Measurements from ENCODE around the gene RNF207. TPM values are rescaled to one million over a fixed set of nuclear protein-coding genes. Genes with fewer than 3 reads are reported as not detected.
A peak's percentile ranks its signal among the peaks of the same experiment; 100 is the strongest.

The RNF207 gene
- total RNA-seq, 3 donors from 2014 or later: 35.4 to 63.9 (median 35.9) TPM

DNA sequence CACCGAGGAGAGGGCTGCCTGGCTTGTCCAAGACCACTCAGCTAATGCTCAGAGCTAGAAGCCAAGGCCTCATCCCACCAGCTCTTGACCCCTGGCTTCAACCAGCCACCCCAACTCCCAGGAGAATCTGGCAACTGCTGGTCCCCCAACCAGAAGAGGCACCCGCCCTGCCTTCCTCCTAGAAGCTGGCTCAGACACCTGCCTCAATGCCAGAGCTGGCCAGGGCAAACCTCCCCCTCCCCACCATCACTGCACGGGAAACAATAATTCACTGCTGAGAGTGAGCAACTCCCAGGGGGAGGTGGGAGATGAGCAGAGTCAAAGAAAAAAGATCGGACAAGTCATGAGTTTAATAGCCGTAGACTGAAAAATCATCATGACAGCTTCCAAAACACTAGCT, 29.1 kb upstream of the RNF207 start:
- DNase-seq: peak in 1 of 3 donors; percentile 0
- Histone ChIP-seq H3K4me1 (ENCODE audit: low read depth) (peaks cover 6% of the 10 kb centered on the region), H3K4me3 (no peak overlapping the region), H3K36me3 (ENCODE audit: low read depth) (no peaks in the 10 kb centered on the region), H3K9me3 (no peaks in the 10 kb centered on the region)
- TF ChIP-seq, protein P1, sequence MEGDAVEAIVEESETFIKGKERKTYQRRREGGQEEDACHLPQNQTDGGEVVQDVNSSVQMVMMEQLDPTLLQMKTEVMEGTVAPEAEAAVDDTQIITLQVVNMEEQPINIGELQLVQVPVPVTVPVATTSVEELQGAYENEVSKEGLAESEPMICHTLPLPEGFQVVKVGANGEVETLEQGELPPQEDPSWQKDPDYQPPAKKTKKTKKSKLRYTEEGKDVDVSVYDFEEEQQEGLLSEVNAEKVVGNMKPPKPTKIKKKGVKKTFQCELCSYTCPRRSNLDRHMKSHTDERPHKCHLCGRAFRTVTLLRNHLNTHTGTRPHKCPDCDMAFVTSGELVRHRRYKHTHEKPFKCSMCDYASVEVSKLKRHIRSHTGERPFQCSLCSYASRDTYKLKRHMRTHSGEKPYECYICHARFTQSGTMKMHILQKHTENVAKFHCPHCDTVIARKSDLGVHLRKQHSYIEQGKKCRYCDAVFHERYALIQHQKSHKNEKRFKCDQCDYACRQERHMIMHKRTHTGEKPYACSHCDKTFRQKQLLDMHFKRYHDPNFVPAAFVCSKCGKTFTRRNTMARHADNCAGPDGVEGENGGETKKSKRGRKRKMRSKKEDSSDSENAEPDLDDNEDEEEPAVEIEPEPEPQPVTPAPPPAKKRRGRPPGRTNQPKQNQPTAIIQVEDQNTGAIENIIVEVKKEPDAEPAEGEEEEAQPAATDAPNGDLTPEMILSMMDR (IDR thresholded peaks at IDR 0.05): no peak
- ATAC-seq: no peak
- intact Hi-C loops (cut with DNase I, micrococcal nuclease): no loop called here

DNA sequence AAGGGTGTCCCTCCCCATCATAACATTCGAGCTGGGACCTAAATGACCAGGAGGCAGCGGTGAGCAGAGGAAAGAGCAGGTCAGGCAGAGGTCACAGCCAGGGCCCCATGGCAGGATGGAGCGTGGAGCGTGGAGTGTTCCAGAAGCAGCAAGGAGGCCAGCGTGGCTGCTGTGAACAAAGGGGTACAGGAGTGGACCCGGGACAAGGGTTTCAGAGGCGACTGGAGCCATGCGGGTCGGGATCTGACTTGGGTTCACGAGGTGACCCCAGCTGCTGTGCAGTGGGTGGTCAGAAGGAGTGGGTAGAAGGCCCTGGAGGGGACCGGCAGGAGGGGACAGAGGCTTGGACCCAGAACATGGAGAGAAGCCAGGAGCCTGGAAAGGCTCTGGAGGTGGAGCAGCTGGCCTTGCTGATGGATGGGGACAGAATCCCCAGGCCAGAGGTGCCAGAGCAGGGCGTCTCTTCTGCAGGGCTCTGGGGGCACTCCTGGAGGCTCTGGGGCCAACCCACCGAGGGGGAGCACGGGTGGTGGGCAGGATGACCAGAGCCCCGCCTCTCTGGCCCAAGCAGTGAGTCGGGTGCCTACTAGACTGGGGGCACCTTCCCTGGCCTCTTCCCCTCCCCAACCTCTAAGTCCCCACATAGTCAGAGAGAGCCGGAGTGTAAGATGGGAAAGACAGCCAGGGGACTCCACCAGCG, 28.1 kb upstream of the RNF207 start:
- intact Hi-C loops (cut with DNase I, micrococcal nuclease): no loop called here
- Histone ChIP-seq H3K9me3 (no peaks in the 10 kb centered on the region), H3K36me3 (ENCODE audit: low read depth) (no peaks in the 10 kb centered on the region), H3K4me1 (ENCODE audit: low read depth) (peaks cover 6% of the 10 kb centered on the region), H3K4me3 (no peak overlapping the region)
- ATAC-seq: no peak
- peak in 1 of 3 donors; percentile 16 for DNase-seq
- TF ChIP-seq, protein P1 (IDR thresholded peaks at IDR 0.05): no peak

DNA sequence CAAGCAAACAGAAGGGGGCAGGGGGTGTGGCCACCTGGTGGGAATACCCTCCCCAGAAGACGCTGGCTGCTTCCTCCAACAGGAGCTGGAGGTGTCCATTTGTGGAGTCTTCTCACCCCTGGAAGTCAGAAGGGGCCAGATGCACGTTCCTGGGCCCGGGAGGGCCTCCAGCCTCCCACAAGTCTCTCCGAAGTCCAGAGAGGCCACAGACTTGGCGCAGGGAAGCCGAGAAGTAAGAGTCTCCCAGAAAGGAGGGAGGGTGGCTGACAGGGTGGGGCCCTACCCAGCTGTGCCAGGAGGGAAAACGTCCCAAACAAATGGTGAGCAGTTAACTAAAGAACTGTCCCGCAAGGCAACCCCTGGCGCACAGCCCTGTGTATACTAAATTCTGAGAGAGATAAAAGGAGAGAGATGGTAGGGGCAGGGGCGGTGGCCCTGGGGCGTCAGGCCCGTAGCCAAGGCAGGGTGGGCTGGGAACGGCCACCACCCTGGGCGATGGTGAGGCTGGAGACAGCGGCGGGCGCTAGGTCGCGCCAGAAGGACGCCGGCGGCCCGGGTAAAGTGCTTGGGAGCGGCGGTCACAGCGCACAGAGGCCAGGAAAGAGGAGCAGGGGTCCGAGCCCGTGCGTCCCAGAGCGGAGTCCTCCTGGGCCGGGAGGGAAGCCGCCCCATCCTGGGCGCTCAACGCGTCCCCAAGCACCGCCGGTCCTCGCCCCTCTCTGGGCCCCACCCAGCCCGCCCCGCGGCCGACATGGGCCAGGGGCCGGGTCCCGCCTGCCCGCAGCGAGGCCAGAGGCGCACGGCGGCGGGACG, 27.0 kb upstream of the RNF207 start:
- no peak overlapping the region for H3K4me3 ChIP-seq
- no peak for ATAC-seq
- H3K4me1 ChIP-seq (ENCODE audit: low read depth): peaks cover 6% of the 10 kb centered on the region
- intact Hi-C loops (cut with DNase I, micrococcal nuclease): no loop called here
- TF ChIP-seq, protein P1 (IDR thresholded peaks at IDR 0.05): no peak
- no peaks in the 10 kb centered on the region for H3K36me3 ChIP-seq (ENCODE audit: low read depth)
- peak in 1 of 3 donors; percentile 8 for DNase-seq
- no peaks in the 10 kb centered on the region for H3K9me3 ChIP-seq

DNA sequence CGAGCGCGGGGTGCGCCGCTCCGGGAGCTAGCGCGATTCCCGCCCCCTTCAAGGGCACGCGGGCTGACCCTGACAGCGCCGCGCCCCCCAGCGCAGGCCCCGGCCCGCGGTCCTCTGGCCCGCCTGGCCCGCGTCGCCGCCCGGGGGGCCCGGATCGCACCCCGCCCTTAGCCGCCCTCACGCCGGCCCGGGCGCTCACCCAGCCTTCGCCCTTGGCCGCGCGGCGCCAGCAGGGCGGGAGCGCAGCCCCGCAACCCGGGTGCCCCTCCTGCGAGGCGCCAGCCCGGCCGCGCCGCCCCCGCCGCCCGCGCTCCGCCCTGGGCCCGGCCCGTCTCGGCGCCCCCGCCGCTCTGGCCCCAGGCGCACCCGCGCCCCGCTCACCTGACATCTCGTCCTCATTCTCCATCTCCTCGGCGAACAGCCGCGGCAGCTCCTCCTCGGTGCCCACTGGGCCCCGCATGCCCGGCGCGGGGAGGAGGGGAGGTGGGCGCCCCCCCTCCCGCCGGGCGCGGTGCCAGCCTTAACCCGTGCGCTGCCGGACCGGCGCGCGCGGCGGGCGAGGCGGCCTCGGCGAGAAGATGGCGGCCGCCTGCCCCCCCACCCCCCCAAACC, 26.2 kb upstream of the RNF207 start:
- ATAC-seq (no peak), DNase-seq (peak in 1 of 3 donors; percentile 15)
- Histone ChIP-seq H3K4me3 (no peak overlapping the region), H3K4me1 (ENCODE audit: low read depth) (peaks cover 6% of the 10 kb centered on the region), H3K9me3 (no peaks in the 10 kb centered on the region), H3K36me3 (ENCODE audit: low read depth) (no peaks in the 10 kb centered on the region)
- TF ChIP-seq, protein P1 (IDR thresholded peaks at IDR 0.05): no peak
- intact Hi-C loops (cut with DNase I, micrococcal nuclease): no loop called here

DNA sequence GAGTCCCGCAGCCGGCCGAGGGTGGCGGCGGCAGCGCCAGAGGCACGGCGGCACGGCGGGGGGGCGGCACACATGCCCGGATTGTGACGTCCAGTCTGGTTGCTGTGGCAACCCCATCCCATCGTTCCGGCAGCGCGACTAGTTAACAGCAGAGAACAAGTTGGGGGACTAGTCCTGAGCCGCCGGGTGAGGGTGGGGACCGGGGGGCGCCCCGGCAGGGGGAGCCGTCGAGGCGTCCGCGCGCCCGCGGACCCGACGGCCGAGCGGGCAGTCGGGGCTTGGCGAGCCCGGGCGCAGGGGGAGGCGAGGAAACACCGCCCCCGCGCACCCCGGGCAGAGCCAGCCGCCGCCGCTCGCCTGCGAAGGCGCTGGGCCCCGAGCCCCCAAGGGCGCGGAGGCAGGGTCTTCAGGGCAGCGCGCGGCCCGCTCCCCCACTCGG, 25.6 kb upstream of the RNF207 start, which contains the start of gene CHD5:
Gene CHD5, minus strand, starts transcription at position 54 of the 439 bp plus-strand sequence. CDS start 298 bp downstream, outside the sequence.
- TF ChIP-seq, protein P1 (IDR thresholded peaks at IDR 0.05): no peak
- DNase-seq: peak in 1 of 3 donors; percentile 23
- peaks cover 6% of the 10 kb centered on the region for H3K4me1 ChIP-seq (ENCODE audit: low read depth)
- ATAC-seq: no peak
- H3K9me3 ChIP-seq: no peaks in the 10 kb centered on the region
- intact Hi-C loops (cut with DNase I, micrococcal nuclease): no loop called here
- H3K4me3 ChIP-seq: no peak within 1 kb of the TSS
- H3K36me3 ChIP-seq (ENCODE audit: low read depth): no peaks in the 10 kb centered on the region

All from mucosa of descending colon (tissue), 3 donors.